Hepatocyte (in vitro differentiated cells): ENCODE results near the gene CLIP1. TPM values are rescaled to one million over a fixed set of nuclear protein-coding genes. Genes with fewer than 3 reads are reported as not detected.

Experiments
- DNase-seq: peaks from one replicate; pipeline ENCODE4 v3.0.0-alpha.2; 2016; ENCODE audit warnings: low spot score
- H2AFZ ChIP-seq: fragments of 200-600 bp; sonication (generic); 2 replicates; pipeline ENCODE4 v1.6.0; 2016; ENCODE audit warnings: antibody characterized with exemption, mild to moderate bottlenecking
- H3K27ac ChIP-seq: fragments of 200-600 bp; sonication (generic); 2 replicates; pipeline ENCODE4 v1.5.1; 2016; ENCODE audit warnings: mild to moderate bottlenecking
- H3K27me3 ChIP-seq: fragments of 200-600 bp; sonication (generic); 2 replicates; pipeline ENCODE4 v1.6.1; 2016
- H3K36me3 ChIP-seq: fragments of 200-600 bp; sonication (generic); replicated peaks from 2 replicates; pipeline ENCODE4 v1.5.1; 2016; ENCODE audit warnings: low read depth; ENCODE audit not compliant: insufficient read depth
- H3K4me1 ChIP-seq: fragments of 200-600 bp; sonication (generic); 2 replicates; pipeline ENCODE4 v1.5.1; 2016; ENCODE audit warnings: mild to moderate bottlenecking, moderate library complexity; ENCODE audit not compliant: insufficient read depth
- H3K4me2 ChIP-seq: fragments of 200-600 bp; sonication (generic); 2 replicates; pipeline ENCODE4 v1.6.0; 2016
- H3K4me3 ChIP-seq: fragments of 200-600 bp; sonication (generic); 2 replicates; pipeline ENCODE4 v1.5.1; 2016; ENCODE audit warnings: mild to moderate bottlenecking
- H3K79me2 ChIP-seq: fragments of 200-600 bp; sonication (generic); 2 replicates; pipeline ENCODE4 v1.6.0; 2017; ENCODE audit warnings: mild to moderate bottlenecking
- H3K9me2 ChIP-seq: fragments of 200-600 bp; sonication (generic); replicated peaks from 2 replicates; pipeline ENCODE4 v1.6.0; 2017; ENCODE audit warnings: mild to moderate bottlenecking; ENCODE audit not compliant: insufficient read depth
- H3K9me3 ChIP-seq: fragments of 200-600 bp; sonication (generic); 2 replicates; pipeline ENCODE4 v1.5.1; 2016; ENCODE audit warnings: low read depth, mild to moderate bottlenecking
- H4K20me1 ChIP-seq: fragments of 200-600 bp; sonication (generic); 2 replicates; pipeline ENCODE4 v1.6.0; 2016; ENCODE audit warnings: mild to moderate bottlenecking; ENCODE audit not compliant: insufficient read depth, poor library complexity, severe bottlenecking
- CTCF ChIP-seq: fragments of 200-600 bp; sonication (generic); IDR thresholded peaks from 2 replicates; pipeline ENCODE4 v1.5.1; 2016; ENCODE audit warnings: antibody characterized with exemption, mild to moderate bottlenecking; ENCODE audit not compliant: poor library complexity
- EZH2 ChIP-seq: fragments of 200-600 bp; sonication (generic); IDR thresholded peaks from 2 replicates; pipeline ENCODE4 v1.6.1; 2016; ENCODE audit warnings: antibody characterized with exemption, mild to moderate bottlenecking, borderline replicate concordance
- EZH2phosphoT487 ChIP-seq: fragments of 200-600 bp; sonication (generic); IDR thresholded peaks from one replicate; pipeline ENCODE4 v1.6.1; 2018; ENCODE audit warnings: antibody characterized with exemption, mild to moderate bottlenecking, low read depth, moderate library complexity; ENCODE audit not compliant: unreplicated experiment, severe bottlenecking
- WGBS: methylation state at CpG from one replicate; pipeline ENCODE4 v1.1.6; 2016; ENCODE audit warnings: low lambda C conversion rate; ENCODE audit errors: missing lambda C conversion rate; 5-methylcytosine and 5-hydroxymethylcytosine counted together
- polyA plus RNA-seq: library from polyadenylated mRNA; unstranded; fragments of >200 nt; fragmentation: Nextera tagmentation; extraction: Ambion mirVana; gene quantifications from 2 replicates; pipeline ENCODE4 v1.2.1, GENCODE V29; 2016
- total RNA-seq: library from RNA; depleted of rRNA; stranded (reverse); fragments of >200 nt; gene quantifications from 2 replicates; pipeline ENCODE4 v1.2.3, GENCODE V29; 2014

The CLIP1 gene
- total and polyA plus RNA-seq, 2 experiments from 2014 or later: 38.0 to 45.2 TPM

- no peak overlapping the region for H3K4me3 ChIP-seq
- WGBS: 56% methylated on average over 3 of the region's 3 CpGs
- H3K9me2 ChIP-seq: no peaks in the 10 kb centered on the region
- H3K36me3 ChIP-seq: no peaks in the 10 kb centered on the region
- H3K4me2 ChIP-seq: no peak overlapping the region
- H2AFZ ChIP-seq: no peak overlapping the region
- no peaks in the 10 kb centered on the region for H3K79me2 ChIP-seq
- H3K9me3 ChIP-seq: no peaks in the 10 kb centered on the region
- H3K27ac ChIP-seq: no peak overlapping the region
- H3K27me3 ChIP-seq: no peaks in the 10 kb centered on the region
- no peaks in the 10 kb centered on the region for H4K20me1 ChIP-seq
- H3K4me1 ChIP-seq: no peaks in the 10 kb centered on the region
- TF ChIP-seq EZH2 (no peak), CTCF (peak; percentile 73)
- peak; percentile 57 for DNase-seq
Measured at GRCh38 chr12:122356192-122356635, 66.3 kb downstream of the CLIP1 start.

- Histone ChIP-seq H3K4me1 (no peaks in the 10 kb centered on the region), H3K79me2 (no peaks in the 10 kb centered on the region), H3K36me3 (no peaks in the 10 kb centered on the region), H4K20me1 (no peaks in the 10 kb centered on the region), H3K27me3 (no peaks in the 10 kb centered on the region), H3K4me2 (no peak overlapping the region), H3K9me3 (no peaks in the 10 kb centered on the region), H3K9me2 (no peaks in the 10 kb centered on the region), H3K4me3 (no peak overlapping the region), H3K27ac (no peak overlapping the region), H2AFZ (no peak overlapping the region)
- WGBS: 93% methylated on average over 11 of the region's 11 CpGs
- TF ChIP-seq EZH2phosphoT487 (no peak), CTCF (no peak), EZH2 (no peak)
- DNase-seq: no peak
Measured at GRCh38 chr12:122355706-122356105, 66.8 kb downstream of the CLIP1 start.

- H3K27me3 ChIP-seq: no peaks in the 10 kb centered on the region
- H4K20me1 ChIP-seq: no peaks in the 10 kb centered on the region
- no peaks in the 10 kb centered on the region for H3K9me2 ChIP-seq
- no peak overlapping the region for H2AFZ ChIP-seq
- H3K9me3 ChIP-seq: no peaks in the 10 kb centered on the region
- DNase-seq: no peak
- no peaks in the 10 kb centered on the region for H3K79me2 ChIP-seq
- TF ChIP-seq EZH2 (no peak), CTCF (no peak), EZH2phosphoT487 (no peak)
- no peak overlapping the region for H3K4me3 ChIP-seq
- no peaks in the 10 kb centered on the region for H3K4me1 ChIP-seq
- H3K36me3 ChIP-seq: no peaks in the 10 kb centered on the region
- H3K4me2 ChIP-seq: no peak overlapping the region
- no peak overlapping the region for H3K27ac ChIP-seq
- WGBS: 98% methylated on average over 24 of the region's 24 CpGs
Measured at GRCh38 chr12:122354958-122355641, 67.4 kb downstream of the CLIP1 start.
